Panc1 (cell line): ENCODE measurements around the gene KLHDC3. TPM values are rescaled to one million over a fixed set of nuclear protein-coding genes. Genes with fewer than 3 reads are reported as not detected.

ENCODE experiments used
- ATAC-seq: fragments of 200-7000 bp; cut with Tn5 transposase; 2 replicates; pipeline ENCODE4 v1.9.1; 2020; ENCODE audit warnings: mild to moderate bottlenecking, moderate library complexity
- BruUV-seq: library from RNA; stranded (reverse); fragments of 400-500 nt; replicated peaks from 2 replicates; lab custom pipeline; 2021; lab: Mats Ljungman, UMichigan
- CTCF ChIA-PET: fragments of 300-600 bp; sonication (Branson Sonifier 250); formaldehyde crosslinking; loops from one replicate; lab custom pipeline; 2022; ENCODE audit warnings: antibody characterized with exemption; lab: Charles Lee
- POLR2A ChIA-PET: fragments of 300-600 bp; sonication (Branson Sonifier 250); formaldehyde crosslinking; loops from one replicate; lab custom pipeline; 2022; ENCODE audit warnings: antibody characterized with exemption; lab: Charles Lee
- DNase-seq: peaks from one replicate; pipeline ENCODE4 v3.0.0-alpha.2; 2010; ENCODE audit warnings: low read depth, low spot score
- H3K27ac ChIP-seq: 2 replicates; pipeline ENCODE4 v1.5.1; 2011; ENCODE audit warnings: mild to moderate bottlenecking, low read length, inconsistent platforms
- H3K27me3 ChIP-seq: fragments of 200-500 bp; sonication (Bioruptor generic); 2 replicates; pipeline ENCODE4 v1.6.0; 2014; ENCODE audit warnings: low read length, inconsistent platforms; ENCODE audit not compliant: control insufficient read depth, insufficient read depth
- H3K36me3 ChIP-seq: fragments of 200-500 bp; sonication (Bioruptor generic); 2 replicates; pipeline ENCODE4 v1.5.1; 2014; ENCODE audit warnings: inconsistent platforms, mild to moderate bottlenecking, low read length, moderate library complexity; ENCODE audit not compliant: control insufficient read depth, insufficient read depth
- H3K4me1 ChIP-seq: 2 replicates; pipeline ENCODE4 v1.5.1; 2011; ENCODE audit warnings: inconsistent platforms, mild to moderate bottlenecking, low read length, moderate library complexity; ENCODE audit not compliant: control insufficient read depth, insufficient read depth
- H3K4me3 ChIP-seq, 2 experiments: 2 replicates each; pipeline ENCODE4 v1.5.1; 2011 to 2012; ENCODE audit warnings: low read depth in 2 of 2, low read length in 2 of 2, mild to moderate bottlenecking in 2 of 2, inconsistent platforms in 1 of 2, moderate library complexity in 1 of 2
- H3K9me3 ChIP-seq: fragments of 200-500 bp; sonication (Bioruptor generic); 2 replicates; pipeline ENCODE4 v1.5.1; 2014; ENCODE audit warnings: low read depth, mild to moderate bottlenecking, inconsistent platforms, low read length, moderate library complexity; ENCODE audit not compliant: control insufficient read depth, insufficient read depth
- CTCF ChIP-seq: fragments of 450-650 bp; IDR thresholded peaks from 2 replicates; pipeline ENCODE4 v1.5.1; 2017; ENCODE audit warnings: mild to moderate bottlenecking
- POLR2AphosphoS5 ChIP-seq: IDR thresholded peaks from 2 replicates; pipeline ENCODE4 v1.6.1; 2012; ENCODE audit warnings: mild to moderate bottlenecking, low read depth, low read length, moderate library complexity
- REST ChIP-seq, 2 experiments: IDR thresholded peaks; 2 replicates each; pipeline ENCODE4 v1.6.1; 2011 to 2012; ENCODE audit warnings: low read depth in 2 of 2, control low read depth in 1 of 2, low read length in 1 of 2, mild to moderate bottlenecking in 1 of 2, moderate library complexity in 1 of 2; ENCODE audit not compliant: insufficient read depth in 1 of 2
- SIN3A ChIP-seq: IDR thresholded peaks from 2 replicates; pipeline ENCODE4 v1.6.1; 2012; ENCODE audit warnings: low read depth, mild to moderate bottlenecking, low read length, moderate library complexity, borderline replicate concordance; ENCODE audit not compliant: insufficient read depth
- TCF7L2 ChIP-seq: IDR thresholded peaks from 2 replicates; pipeline ENCODE4 v1.6.1; 2011; ENCODE audit warnings: mild to moderate bottlenecking, low read depth, low read length, inconsistent platforms
- in situ Hi-C: cut with HindIII; loops from 2 replicates; pipeline ENCODE4 v1.10.0; 2016; ENCODE audit warnings: low sequenced_read_pairs, low pct_unique_long_range_greater_than_20kb
- intact Hi-C: fragments of 100-400 bp; cut with micrococcal nuclease; formaldehyde crosslinking; loops from one replicate; pipeline ENCODE4 v1.10.0; 2022; ENCODE audit not compliant: unreplicated experiment
- total RNA-seq: library from RNA; stranded (reverse); gene quantifications from one replicate; pipeline ENCODE4 v1.2.1, GENCODE V29; 2021; ENCODE audit not compliant: unreplicated experiment

The KLHDC3 gene
- total RNA-seq, 1 experiment from 2014 or later = 60.9 TPM

DNA sequence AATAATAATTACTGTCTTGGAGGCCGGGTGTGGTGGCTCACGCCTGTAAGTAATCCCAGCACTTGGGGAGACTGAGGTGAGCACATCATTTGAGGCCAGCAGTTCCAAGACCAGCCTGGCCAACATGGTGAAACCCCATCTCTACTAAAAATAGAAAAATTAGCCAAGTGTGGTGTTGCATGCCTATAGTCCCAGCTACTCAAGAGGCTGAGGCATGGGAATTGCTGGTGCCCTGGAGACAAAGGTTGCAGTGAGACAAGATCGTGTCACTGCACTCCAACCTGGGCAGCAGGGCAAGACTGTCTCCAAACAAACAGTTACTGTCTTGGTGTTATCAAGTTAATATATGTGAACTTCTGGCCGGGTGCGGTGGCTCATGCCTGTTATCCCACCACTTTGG lies 12.3 kb downstream of the KLHDC3 start:
- ATAC-seq (no peak), DNase-seq (no peak)
- Histone ChIP-seq H3K27ac (no peak overlapping the region), H3K4me3 (no peak overlapping the region), H3K36me3 (peaks cover 7% of the 10 kb centered on the region; the same call in 1 of the 2 replicates), H3K27me3 (no peaks in the 10 kb centered on the region), H3K4me1 (peaks cover 5% of the 10 kb centered on the region; the same call in 1 of the 2 replicates), H3K9me3 (no peaks in the 10 kb centered on the region)
- ChIA-PET CTCF (no interaction called here), POLR2A (no interaction called here)
- intact Hi-C loops (no loop called here), in situ Hi-C loops (no loop called here)
- BruUV-seq = no TSS peak
- TF ChIP-seq REST (IDR thresholded peaks at IDR 0.05; ENCODE audit: insufficient read depth in 1 of 2, low read depth in 2 of 2, low read length in 1 of 2) (no peak), POLR2AphosphoS5 (no peak)

GRCh38 chr6:43029120-43029519 lies 15.1 kb downstream of the KLHDC3 start:
- H3K9me3 ChIP-seq = no peaks in the 10 kb centered on the region
- no TSS peak for BruUV-seq
- in situ Hi-C loops (no loop called here), intact Hi-C loops (no loop called here)
- no peaks in the 10 kb centered on the region; the same call in 1 of the 2 replicates for H3K4me1 ChIP-seq
- TF ChIP-seq TCF7L2 (no peak), POLR2AphosphoS5 (peak; percentile 33)
- no peak overlapping the region for H3K4me3 ChIP-seq
- H3K27ac ChIP-seq = no peak overlapping the region
- DNase-seq (no peak), ATAC-seq (no peak)
- POLR2A ChIA-PET = no interaction called here
- H3K27me3 ChIP-seq = no peaks in the 10 kb centered on the region
- CTCF ChIA-PET = no interaction called here
- H3K36me3 ChIP-seq = peaks cover 7% of the 10 kb centered on the region; the same call in 1 of the 2 replicates

DNA sequence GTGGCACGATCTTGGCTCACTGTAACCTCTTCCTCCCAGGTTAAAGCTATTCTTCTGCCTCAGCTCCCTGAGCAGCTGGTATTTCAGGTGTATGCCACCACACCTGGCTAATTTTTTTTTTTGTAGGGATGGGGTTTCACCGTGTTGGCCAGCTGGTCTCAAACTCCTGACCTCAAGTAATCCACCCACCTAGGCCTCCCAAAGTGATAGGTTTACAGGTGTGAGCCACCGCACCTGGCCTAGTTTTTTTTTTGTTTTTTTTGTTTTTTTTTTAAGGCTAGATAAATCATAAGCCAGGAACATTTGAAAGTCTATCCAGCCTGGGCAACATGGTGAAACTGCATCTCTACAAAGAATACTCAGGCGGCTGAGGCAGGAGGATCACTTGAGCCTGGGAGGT lies 18.3 kb downstream of the KLHDC3 start:
- DNase-seq (no peak), ATAC-seq (no peak)
- Histone ChIP-seq H3K27me3 (no peaks in the 10 kb centered on the region), H3K9me3 (no peaks in the 10 kb centered on the region), H3K27ac (no peak overlapping the region), H3K36me3 (peaks cover 2% of the 10 kb centered on the region; the same call in 1 of the 2 replicates), H3K4me3 (no peak overlapping the region), H3K4me1 (peaks cover 3% of the 10 kb centered on the region; the same call in 1 of the 2 replicates)
- ChIA-PET POLR2A (no interaction called here), CTCF (no interaction called here)
- TF ChIP-seq CTCF (no peak), REST (IDR thresholded peaks at IDR 0.05; ENCODE audit: insufficient read depth in 1 of 2, low read depth in 2 of 2, low read length in 1 of 2) (no peak), SIN3A (no peak), POLR2AphosphoS5 (no peak), TCF7L2 (no peak)
- in situ Hi-C loops (no loop called here), intact Hi-C loops (no loop called here)
- BruUV-seq = no TSS peak
